ENCODE results near the gene SUMF1. TPM values are rescaled to one million over a fixed set of nuclear protein-coding genes. Genes with fewer than 3 reads are reported as not detected.

The SUMF1 gene
- total RNA-seq, 4 donors from 2014 or later, result 28.7 to 49.0 (median 41.6) TPM

GRCh38 chr3:4467522-4467867 lies 426 bp upstream of the SUMF1 start:
- Histone ChIP-seq H3K27me3 (no peaks in the 10 kb centered on the region), H3K4me1 (peaks cover 13 to 21% (median 16%) of the 10 kb centered on the region in 4 donors), H3K27ac (replicated peaks in 1 of 4) (peak overlapping the region; percentile 79 to 86 (median 85)), H3K4me3 (peak overlapping the region; percentile 79 to 97 (median 90)), H3K9me3 (no peaks in the 10 kb centered on the region), H3K36me3 (no peaks in the 10 kb centered on the region)
- WGBS, result 74% methylated on average over 13 of the region's 13 CpGs
- TF ChIP-seq CTCF (IDR thresholded peaks at IDR 0.05), result no peak
- intact Hi-C loops (cut with DNase I), result loop anchor here (10.0 kb wide), 1 partner anchor 113 kb away; no protein-coding TSS in a partner anchor
- no peak for DNase-seq (ENCODE audit: extremely low spot score)

- H3K27ac ChIP-seq (replicated peaks in 1 of 4), result no peak overlapping the region
- no peaks in the 10 kb centered on the region for H3K9me3 ChIP-seq
- H3K36me3 ChIP-seq, result no peaks in the 10 kb centered on the region
- H3K27me3 ChIP-seq, result no peaks in the 10 kb centered on the region
- no peak for DNase-seq (ENCODE audit: extremely low spot score)
- intact Hi-C loops (cut with DNase I), result loop anchor here (10.0 kb wide), 1 partner anchor 110 kb away; no protein-coding TSS in a partner anchor
- peaks cover 14 to 21% (median 18%) of the 10 kb centered on the region in 4 donors for H3K4me1 ChIP-seq
- H3K4me3 ChIP-seq, result no peak overlapping the region
- no peak for TF ChIP-seq POLR2A (IDR thresholded peaks at IDR 0.05; ENCODE audit: low read depth)
- no peak for TF ChIP-seq CTCF (IDR thresholded peaks at IDR 0.05)
- no peak for TF ChIP-seq EP300 (IDR thresholded peaks at IDR 0.05)
- no peak for TF ChIP-seq POLR2AphosphoS5 (IDR thresholded peaks at IDR 0.05)
- 76% methylated on average over 1 of the region's 1 CpG for WGBS
Observed at GRCh38 chr3:4464576-4464975, 2.5 kb downstream of the SUMF1 start.

- no peak for DNase-seq (ENCODE audit: extremely low spot score)
- 82% methylated on average over 3 of the region's 3 CpGs for WGBS
- no peaks in the 10 kb centered on the region for H3K9me3 ChIP-seq
- H3K4me3 ChIP-seq, result no peak overlapping the region
- H3K27ac ChIP-seq (replicated peaks in 1 of 4), result no peak overlapping the region
- intact Hi-C loops (cut with DNase I), result loop anchor here (10.0 kb wide), 1 partner anchor 108 kb away; no protein-coding TSS in a partner anchor
- TF ChIP-seq CTCF (IDR thresholded peaks at IDR 0.05) (no peak), POLR2A (IDR thresholded peaks at IDR 0.05; ENCODE audit: low read depth) (no peak), EP300 (IDR thresholded peaks at IDR 0.05) (no peak)
- H3K4me1 ChIP-seq, result peaks cover 14 to 17% (median 15%) of the 10 kb centered on the region in 4 donors
- no peaks in the 10 kb centered on the region for H3K27me3 ChIP-seq
- no peaks in the 10 kb centered on the region for H3K36me3 ChIP-seq
Observed at GRCh38 chr3:4462369-4463040, 4.6 kb downstream of the SUMF1 start.

GRCh38 chr3:4461468-4462090 lies 5.5 kb downstream of the SUMF1 start:
- Histone ChIP-seq H3K9me3 (no peaks in the 10 kb centered on the region), H3K36me3 (no peaks in the 10 kb centered on the region), H3K4me1 (peaks cover 11 to 14% (median 11%) of the 10 kb centered on the region in 4 donors), H3K4me3 (no peak overlapping the region), H3K27ac (replicated peaks in 1 of 4) (no peak overlapping the region), H3K27me3 (no peaks in the 10 kb centered on the region)
- intact Hi-C loops (cut with DNase I), result loop anchor here (10.0 kb wide), 1 partner anchor 107 kb away; no protein-coding TSS in a partner anchor
- DNase-seq (ENCODE audit: extremely low spot score), result no peak
- TF ChIP-seq EP300 (IDR thresholded peaks at IDR 0.05), result no peak
- no peak for TF ChIP-seq POLR2AphosphoS5 (IDR thresholded peaks at IDR 0.05)
- no peak for TF ChIP-seq POLR2A (IDR thresholded peaks at IDR 0.05; ENCODE audit: low read depth)
- no peak for TF ChIP-seq CTCF (IDR thresholded peaks at IDR 0.05)
- WGBS, result 63% methylated on average over 2 of the region's 2 CpGs

Data from esophagus muscularis mucosa (tissue), 4 donors.